H1 (cell line): ENCODE results near the gene RIGI. TPM values are rescaled to one million over a fixed set of nuclear protein-coding genes. Genes with fewer than 3 reads are reported as not detected.

Experiments used
- CTCF ChIA-PET: fragments of 300-600 bp; sonication (Branson Sonifier 250); formaldehyde crosslinking; loops from one replicate; lab custom pipeline; 2021; ENCODE audit not compliant: partially characterized antibody; lab: Charles Lee
- POLR2A ChIA-PET: fragments of 300-600 bp; sonication (Branson Sonifier 250); formaldehyde crosslinking; loops from one replicate; lab custom pipeline; 2021; ENCODE audit warnings: inconsistent platforms; ENCODE audit not compliant: partially characterized antibody; lab: Charles Lee
- DNase-seq, 2 experiments: peaks; one replicate each; pipeline versions ENCODE4 v3.0.0 to v3.0.0-alpha.2; 2010 to 2022; ENCODE audit warnings: low spot score in 2 of 2, low read depth in 1 of 2, mixed read lengths in 1 of 2
- FAIRE-seq: peaks from 2 replicates; lab custom pipeline; 2011; peaks lifted over from hg19 to GRCh38; lab: Jason Lieb, UNC
- H2AFZ ChIP-seq: 2 replicates; pipeline ENCODE4 v1.8.1; 2012; ENCODE audit warnings: low read length, inconsistent platforms
- H2AK5ac ChIP-seq: 2 replicates; pipeline ENCODE4 v1.6.1; 2013; ENCODE audit warnings: low read depth, low read length
- H2BK120ac ChIP-seq: replicated peaks from 2 replicates; pipeline ENCODE3; 2013; ENCODE audit warnings: low read depth, low read length, inconsistent platforms
- H2BK12ac ChIP-seq: 2 replicates; pipeline ENCODE4 v1.6.1; 2013; ENCODE audit warnings: low read depth, low read length
- H2BK15ac ChIP-seq: 2 replicates; pipeline ENCODE4 v1.6.1; 2013; ENCODE audit warnings: low read length
- H2BK20ac ChIP-seq: 2 replicates; pipeline ENCODE4 v1.6.1; 2013; ENCODE audit warnings: low read length
- H2BK5ac ChIP-seq: 2 replicates; pipeline ENCODE4 v1.6.1; 2013; ENCODE audit warnings: low read depth, low read length
- H3K14ac ChIP-seq: 2 replicates; pipeline ENCODE4 v1.6.1; 2013; ENCODE audit warnings: inconsistent platforms; ENCODE audit not compliant: insufficient read length
- H3K18ac ChIP-seq: 2 replicates; pipeline ENCODE4 v1.6.1; 2013; ENCODE audit warnings: low read length; ENCODE audit errors: extremely low read depth
- H3K23ac ChIP-seq: 2 replicates; pipeline ENCODE4 v1.6.1; 2013; ENCODE audit warnings: inconsistent platforms; ENCODE audit not compliant: insufficient read length
- H3K23me2 ChIP-seq: 2 replicates; pipeline ENCODE4 v1.6.1; 2013; ENCODE audit warnings: low read depth, low read length
- H3K27ac ChIP-seq: 2 replicates; pipeline ENCODE4 v1.6.1; 2011; ENCODE audit warnings: low read depth, low read length, inconsistent platforms
- H3K27me3 ChIP-seq, 4 experiments: replicated peaks in 1 of 4; 1 replicate in 1 of 4; 2 replicates in 3 of 4; pipeline versions ENCODE4 v1.6.1 to v1.8.1; 2011 to 2013; ENCODE audit warnings: low read length in 3 of 4, mild to moderate bottlenecking in 3 of 4, inconsistent platforms in 2 of 4, mixed read lengths in 2 of 4, moderate library complexity in 1 of 4; ENCODE audit not compliant: control insufficient read depth in 3 of 4, insufficient read depth in 3 of 4; ENCODE audit errors: extremely low read depth in 1 of 4
- H3K36me3 ChIP-seq, 4 experiments: 2 replicates each; pipeline versions ENCODE4 v1.6.1 to v1.8.1; 2011 to 2013; ENCODE audit warnings: mild to moderate bottlenecking in 4 of 4, low read length in 3 of 4, moderate library complexity in 2 of 4, control low read depth in 1 of 4, inconsistent platforms in 1 of 4; ENCODE audit not compliant: insufficient read depth in 4 of 4, control insufficient read depth in 2 of 4
- H3K4ac ChIP-seq: replicated peaks from 2 replicates; pipeline ENCODE3; 2013; ENCODE audit warnings: low read length, low read depth, mixed read lengths, inconsistent platforms; ENCODE audit not compliant: insufficient read length
- H3K4me1 ChIP-seq, 4 experiments: replicated peaks in 1 of 4; 1 replicate in 1 of 4; 2 replicates in 3 of 4; pipeline versions ENCODE4 v1.6.1 to v1.8.1; 2011 to 2013; ENCODE audit warnings: low read length in 3 of 4, inconsistent platforms in 2 of 4, mixed read lengths in 1 of 4; ENCODE audit not compliant: insufficient read depth in 4 of 4, control insufficient read depth in 3 of 4
- H3K4me2 ChIP-seq, 2 experiments: 2 replicates each; pipeline versions ENCODE4 v1.6.1 to v1.8.1; 2011 to 2013; ENCODE audit warnings: low read depth in 2 of 2, low read length in 2 of 2, control low read depth in 1 of 2, inconsistent platforms in 1 of 2, mild to moderate bottlenecking in 1 of 2; ENCODE audit not compliant: insufficient read depth in 1 of 2
- H3K4me3 ChIP-seq, 4 experiments: fragments of 200-600, 300-600 bp in 1 of 4; sonication (generic), shearing (Covaris generic), sonication (Bioruptor Twin) in 1 of 4; 2 replicates each; pipeline versions ENCODE4 v1.5.1 to v1.8.1; 2011 to 2016; ENCODE audit warnings: low read length in 4 of 4, low read depth in 3 of 4, control low read depth in 2 of 4, inconsistent platforms in 2 of 4, mild to moderate bottlenecking in 2 of 4, mixed read lengths in 1 of 4, moderate library complexity in 1 of 4; ENCODE audit not compliant: insufficient read depth in 2 of 4; ENCODE audit errors: extremely low read depth in 1 of 4
- H3K56ac ChIP-seq: replicated peaks from 2 replicates; pipeline ENCODE3; 2013; ENCODE audit warnings: low read depth, mild to moderate bottlenecking, mixed read lengths, low read length, inconsistent platforms; ENCODE audit not compliant: insufficient read length
- H3K79me1 ChIP-seq: 2 replicates; pipeline ENCODE4 v1.6.1; 2013; ENCODE audit warnings: low read depth, low read length, control low read depth
- H3K79me2 ChIP-seq, 2 experiments: 2 replicates each; pipeline versions ENCODE4 v1.6.1 to v1.8.1; 2012 to 2013; ENCODE audit warnings: low read length in 2 of 2, mild to moderate bottlenecking in 2 of 2, inconsistent platforms in 1 of 2; ENCODE audit not compliant: insufficient read depth in 2 of 2, control insufficient read depth in 1 of 2
- H3K9ac ChIP-seq, 4 experiments: replicated peaks in 1 of 4; 1 replicate in 1 of 4; 2 replicates in 3 of 4; pipeline versions ENCODE4 v1.6.1 to v1.8.1; 2011 to 2013; ENCODE audit warnings: low read depth in 3 of 4, low read length in 3 of 4, control low read depth in 2 of 4, mild to moderate bottlenecking in 2 of 4, moderate library complexity in 2 of 4, inconsistent platforms in 1 of 4; ENCODE audit errors: extremely low read depth in 1 of 4
- H3K9me3 ChIP-seq, 2 experiments: 2 replicates each; pipeline versions ENCODE4 v1.6.1 to v1.8.1; 2012 to 2013; ENCODE audit warnings: mild to moderate bottlenecking in 2 of 2, moderate library complexity in 2 of 2, control low read depth in 1 of 2, inconsistent platforms in 1 of 2, low read depth in 1 of 2, low read length in 1 of 2, mixed read lengths in 1 of 2; ENCODE audit not compliant: insufficient read depth in 2 of 2
- H4K20me1 ChIP-seq, 2 experiments: replicated peaks in 1 of 2; 2 replicates each; pipeline versions ENCODE3 to v1.8.1; 2011 to 2013; ENCODE audit warnings: inconsistent platforms in 2 of 2, low read length in 2 of 2, mild to moderate bottlenecking in 1 of 2; ENCODE audit not compliant: insufficient read depth in 2 of 2, control insufficient read depth in 1 of 2
- H4K5ac ChIP-seq: 2 replicates; pipeline ENCODE4 v1.6.1; 2013; ENCODE audit warnings: low read length, low read depth, mixed read lengths, inconsistent platforms; ENCODE audit not compliant: insufficient read length
- H4K8ac ChIP-seq: 2 replicates; pipeline ENCODE4 v1.8.0; 2013; ENCODE audit warnings: mild to moderate bottlenecking, moderate library complexity, low read length, inconsistent platforms; ENCODE audit not compliant: insufficient read depth; ENCODE audit errors: extremely low read depth
- H4K91ac ChIP-seq: replicated peaks from 2 replicates; pipeline ENCODE3; 2013; ENCODE audit warnings: low read length, mixed read lengths, inconsistent platforms; ENCODE audit not compliant: insufficient read length
- WGBS, 2 experiments: shearing (Covaris generic) in 1 of 2; methylation state at CpG; one replicate each; pipeline versions ENCODE4 v1.1.6 to v1.1.7; 2013 to 2015; ENCODE audit warnings: low lambda C conversion rate in 2 of 2, mixed read lengths in 2 of 2, inconsistent platforms in 1 of 2, low coverage in 1 of 2, missing lambda C conversion rate in 1 of 2; ENCODE audit not compliant: insufficient replicate concordance in 2 of 2, insufficient coverage in 1 of 2, insufficient read length in 1 of 2; ENCODE audit errors: extremely low coverage in 1 of 2, missing lambda C conversion rate in 1 of 2; 5-methylcytosine and 5-hydroxymethylcytosine counted together
- polyA plus RNA-seq, 7 experiments: library from polyadenylated mRNA; depleted of rRNA in 3 of 7; stranded (reverse) in 5 of 7; unstranded in 2 of 7; fragments of >200 nt in 5 of 7; fragments of 200-250 nt in 2 of 7; gene quantifications; 1 replicate in 5 of 7; 2 replicates in 1 of 7; 4 replicates in 1 of 7; pipeline versions ENCODE4 v1.2.1 to v1.2.3, GENCODE V29; 2011 to 2013; ENCODE audit warnings: missing spikeins in 2 of 7, mixed read lengths in 2 of 7
- total RNA-seq: library from RNA; stranded (reverse); fragmentation: NEBNext Ultra II Directional; extraction: Animal tissue kit (Norgen Biotek cat#: 25700); gene quantifications from 2 replicates; pipeline ENCODE4 v1.2.1, GENCODE V29; 2021

The RIGI gene
- total and polyA plus RNA-seq, 2 of the 8 experiments (the other 6 are each of a cell fraction or from before 2014, with no cell fraction given): 3.1 to 6.7 TPM

DNA sequence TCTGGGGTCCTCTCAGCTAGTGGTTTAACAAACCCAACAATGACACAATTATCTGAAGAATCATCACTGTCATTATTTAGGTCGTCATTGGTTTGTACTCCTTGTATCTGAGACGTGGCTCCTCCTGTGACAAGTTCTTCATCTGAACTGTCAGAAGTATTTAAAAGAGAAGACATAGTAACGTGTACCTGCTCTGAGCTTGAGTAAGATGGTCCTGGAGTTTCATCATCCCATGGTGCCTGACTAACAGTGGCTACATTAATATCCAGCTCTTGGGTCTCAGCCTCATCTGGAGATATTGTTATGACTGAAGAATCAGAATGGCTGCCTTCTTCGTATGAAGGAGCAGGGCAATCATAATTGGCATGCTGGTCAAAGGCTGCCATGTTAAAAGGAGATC is 17.1 kb upstream of the RIGI start:
- H4K20me1 ChIP-seq: peaks cover 5 to 12% of the 10 kb centered on the region in 2 experiments
- no peak overlapping the region for H2BK20ac ChIP-seq
- H3K27me3 ChIP-seq: no peaks in the 10 kb centered on the region
- no peak overlapping the region for H2BK120ac ChIP-seq
- ChIA-PET POLR2A (no interaction called here), CTCF (interaction anchor here (0.8 to 2.7 kb wide), 4 partner anchors 15 to 164 kb away, joined by 3 to 17 read pairs (median 3); no protein-coding TSS in a partner anchor)
- DNase-seq (no peak), FAIRE-seq (no peak)
- no peak overlapping the region for H3K56ac ChIP-seq
- no peak overlapping the region for H3K23ac ChIP-seq
- H3K36me3 ChIP-seq: peaks cover 2 to 44% (median 23%) of the 10 kb centered on the region in 4 experiments; a peak in 7 of 8 replicates
- H3K9me3 ChIP-seq: no peaks in the 10 kb centered on the region
- 88% methylated on average over 4 of the region's 4 CpGs; no CpG with 5 or more reads in 1 of the 2 experiments for WGBS, 2 experiments
- no peak overlapping the region for H2BK12ac ChIP-seq
- no peak overlapping the region for H2BK5ac ChIP-seq
- H3K4ac ChIP-seq: no peak overlapping the region
- H3K27ac ChIP-seq: no peak overlapping the region
- no peak overlapping the region for H2BK15ac ChIP-seq
- no peak overlapping the region for H3K18ac ChIP-seq
- no peak overlapping the region for H3K9ac ChIP-seq
- no peaks in the 10 kb centered on the region for H3K23me2 ChIP-seq
- H3K4me1 ChIP-seq: no peaks in the 10 kb centered on the region
- no peak overlapping the region for H2AFZ ChIP-seq
- no peak overlapping the region for H4K5ac ChIP-seq
- no peak overlapping the region for H4K8ac ChIP-seq
- H4K91ac ChIP-seq: no peak overlapping the region
- H3K4me2 ChIP-seq: no peak overlapping the region
- peaks cover 21 to 75% of the 10 kb centered on the region in 2 experiments for H3K79me2 ChIP-seq
- H2AK5ac ChIP-seq: no peak overlapping the region
- no peak overlapping the region for H3K14ac ChIP-seq
- no peak overlapping the region for H3K4me3 ChIP-seq
- H3K79me1 ChIP-seq: peaks cover 2% of the 10 kb centered on the region; the same call in 1 of the 2 replicates
